HEK293 (cell line): Measurements from ENCODE around the gene RPP25L.

ENCODE experiments used
- CTCF ChIP-seq: fragments of 450-650 bp; formaldehyde crosslinking; IDR thresholded peaks from 2 replicates; pipeline ENCODE4 v1.5.1; 2016; ENCODE audit warnings: missing biosample characterization, missing genetic modification characterization
- ZNF18 ChIP-seq: fragments of 450-650 bp; formaldehyde crosslinking; IDR thresholded peaks from 2 replicates; pipeline ENCODE4 v1.5.1; 2016; ENCODE audit warnings: missing biosample characterization, missing genetic modification characterization
- ZNF341 ChIP-seq: fragments of 450-650 bp; formaldehyde crosslinking; IDR thresholded peaks from 2 replicates; pipeline ENCODE4; 2016; ENCODE audit warnings: low read depth, missing biosample characterization, missing genetic modification characterization
- ZNF677 ChIP-seq: fragments of 450-650 bp; IDR thresholded peaks from 2 replicates; pipeline ENCODE4 v1.5.0; 2018; ENCODE audit warnings: missing biosample characterization, mild to moderate bottlenecking, missing genetic modification characterization, moderate library complexity
- ZNF777 ChIP-seq: fragments of 450-650 bp; formaldehyde crosslinking; IDR thresholded peaks from 2 replicates; pipeline ENCODE4 v1.5.1; 2017; ENCODE audit warnings: missing biosample characterization, missing genetic modification characterization, borderline replicate concordance

GRCh38 chr9:34587271-34587670, 24.6 kb downstream of the RPP25L start:
- TF ChIP-seq CTCF (tag by site-specific recombination) (no peak), ZNF341 (tag by site-specific recombination) (no peak), ZNF18 (tag by site-specific recombination) (no peak), ZNF777 (tag by site-specific recombination) (no peak), ZNF677 (tag by site-specific recombination) (no peak)
